ENCODE results near the gene FAM236C.
"Not testable (repeated sequence)": the region's sequence is repeated elsewhere in the genome, so short reads cannot be mapped to it uniquely, and the experiment has no call there.

GRCh38 chrX:72942272-72942671, 29.9 kb downstream of the FAM236C start:
- not testable (repeated sequence) for TF ChIP-seq CTCF (IDR thresholded peaks at IDR 0.05 in 2 of 3, conservative IDR thresholded peaks at IDR 0.05 in 1 of 3; ENCODE audit: borderline replicate concordance in 1 of 3, insufficient read depth in 1 of 3, low read depth in 2 of 3, low read length in 2 of 3); ZNF274 (IDR thresholded peaks at IDR 0.05; ENCODE audit: low read depth, low read length); SIN3A (IDR thresholded peaks at IDR 0.05; ENCODE audit: low read depth); SP1 (IDR thresholded peaks at IDR 0.05; ENCODE audit: low read depth); EZH2 (IDR thresholded peaks at IDR 0.05); FOSL1 (IDR thresholded peaks at IDR 0.05; ENCODE audit: low read depth); REST (IDR thresholded peaks at IDR 0.05; ENCODE audit: low read depth); POLR2AphosphoS5 (IDR thresholded peaks at IDR 0.05; ENCODE audit: low read depth, low read length); JUND (IDR thresholded peaks at IDR 0.05)
- TF ChIP-seq, protein P1, sequence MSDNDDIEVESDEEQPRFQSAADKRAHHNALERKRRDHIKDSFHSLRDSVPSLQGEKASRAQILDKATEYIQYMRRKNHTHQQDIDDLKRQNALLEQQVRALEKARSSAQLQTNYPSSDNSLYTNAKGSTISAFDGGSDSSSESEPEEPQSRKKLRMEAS (IDR thresholded peaks at IDR 0.05): not testable (repeated sequence)
- TF ChIP-seq, protein P2, sequence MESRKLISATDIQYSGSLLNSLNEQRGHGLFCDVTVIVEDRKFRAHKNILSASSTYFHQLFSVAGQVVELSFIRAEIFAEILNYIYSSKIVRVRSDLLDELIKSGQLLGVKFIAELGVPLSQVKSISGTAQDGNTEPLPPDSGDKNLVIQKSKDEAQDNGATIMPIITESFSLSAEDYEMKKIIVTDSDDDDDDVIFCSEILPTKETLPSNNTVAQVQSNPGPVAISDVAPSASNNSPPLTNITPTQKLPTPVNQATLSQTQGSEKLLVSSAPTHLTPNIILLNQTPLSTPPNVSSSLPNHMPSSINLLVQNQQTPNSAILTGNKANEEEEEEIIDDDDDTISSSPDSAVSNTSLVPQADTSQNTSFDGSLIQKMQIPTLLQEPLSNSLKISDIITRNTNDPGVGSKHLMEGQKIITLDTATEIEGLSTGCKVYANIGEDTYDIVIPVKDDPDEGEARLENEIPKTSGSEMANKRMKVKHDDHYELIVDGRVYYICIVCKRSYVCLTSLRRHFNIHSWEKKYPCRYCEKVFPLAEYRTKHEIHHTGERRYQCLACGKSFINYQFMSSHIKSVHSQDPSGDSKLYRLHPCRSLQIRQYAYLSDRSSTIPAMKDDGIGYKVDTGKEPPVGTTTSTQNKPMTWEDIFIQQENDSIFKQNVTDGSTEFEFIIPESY (IDR thresholded peaks at IDR 0.05; ENCODE audit: extremely low read depth, insufficient replicate concordance, low read length): not testable (repeated sequence)
